H9 (cell line): ENCODE measurements around the gene DRICH1. TPM values are rescaled to one million over a fixed set of nuclear protein-coding genes. Genes with fewer than 3 reads are reported as not detected.
"Not testable (repeated sequence)": the region's sequence is repeated elsewhere in the genome, so short reads cannot be mapped to it uniquely, and the experiment has no call there.

Source experiments
- DNase-seq: peaks from one replicate; pipeline ENCODE4 v3.0.0-alpha.2; 2017
- H2AFZ ChIP-seq: one replicate; pipeline ENCODE4 v1.6.1; 2013; ENCODE audit warnings: mild to moderate bottlenecking, low read length, control low read depth, moderate library complexity
- H2AK5ac ChIP-seq: 2 replicates; pipeline ENCODE4 v1.6.1; 2013; ENCODE audit warnings: low read length, control low read depth, mixed read lengths; ENCODE audit not compliant: insufficient read length
- H2BK120ac ChIP-seq: one replicate; pipeline ENCODE4 v1.6.1; 2013; ENCODE audit warnings: low read depth, mild to moderate bottlenecking, low read length, control low read depth, inconsistent platforms; ENCODE audit not compliant: poor library complexity, severe bottlenecking
- H2BK12ac ChIP-seq: 2 replicates; pipeline ENCODE4 v1.6.1; 2013; ENCODE audit warnings: low read length, control low read depth, mixed read lengths, low read depth; ENCODE audit not compliant: insufficient read length
- H2BK15ac ChIP-seq: 2 replicates; pipeline ENCODE4 v1.6.1; 2013; ENCODE audit warnings: low read depth, low read length, control low read depth
- H2BK20ac ChIP-seq: one replicate; pipeline ENCODE4 v1.6.1; 2013; ENCODE audit warnings: low read depth, mild to moderate bottlenecking, low read length, control low read depth, inconsistent platforms; ENCODE audit not compliant: poor library complexity, severe bottlenecking
- H2BK5ac ChIP-seq: 2 replicates; pipeline ENCODE4 v1.6.1; 2013; ENCODE audit warnings: low read length, control low read depth, mixed read lengths; ENCODE audit not compliant: insufficient read length
- H3K14ac ChIP-seq: 2 replicates; pipeline ENCODE4 v1.6.1; 2013; ENCODE audit warnings: low read length, control low read depth; ENCODE audit not compliant: insufficient read depth
- H3K18ac ChIP-seq: 2 replicates; pipeline ENCODE4 v1.6.1; 2013; ENCODE audit warnings: low read depth, mild to moderate bottlenecking, mixed read lengths, low read length, control low read depth; ENCODE audit not compliant: insufficient read length
- H3K23ac ChIP-seq: 2 replicates; pipeline ENCODE4 v1.6.1; 2013; ENCODE audit warnings: low read length, control low read depth, mixed read lengths, low read depth; ENCODE audit not compliant: insufficient read length
- H3K23me2 ChIP-seq: 2 replicates; pipeline ENCODE4 v1.6.1; 2013; ENCODE audit warnings: low read depth, mild to moderate bottlenecking, mixed read lengths, low read length, control low read depth; ENCODE audit not compliant: insufficient read length, poor library complexity, severe bottlenecking
- H3K27ac ChIP-seq: 2 replicates; pipeline ENCODE4 v1.5.1; 2013; ENCODE audit warnings: low read length, control low read depth, mixed read lengths, low read depth; ENCODE audit not compliant: insufficient read length
- H3K27me3 ChIP-seq: 2 replicates; pipeline ENCODE4 v1.6.1; 2013; ENCODE audit warnings: low read length, control low read depth, inconsistent platforms; ENCODE audit not compliant: insufficient read depth
- H3K4ac ChIP-seq: 2 replicates; pipeline ENCODE4 v1.6.1; 2013; ENCODE audit warnings: low read depth, mild to moderate bottlenecking, control low read depth, inconsistent platforms, low read length, moderate library complexity
- H3K4me1 ChIP-seq: 2 replicates; pipeline ENCODE4 v1.6.1; 2013; ENCODE audit warnings: low read length, control low read depth, inconsistent platforms; ENCODE audit not compliant: insufficient read depth
- H3K4me2 ChIP-seq: 2 replicates; pipeline ENCODE4 v1.6.1; 2013; ENCODE audit warnings: low read length, control low read depth, mixed read lengths; ENCODE audit not compliant: insufficient read length, insufficient read depth
- H3K56ac ChIP-seq: 2 replicates; pipeline ENCODE4 v1.6.1; 2013; ENCODE audit warnings: low read depth, mild to moderate bottlenecking, mixed read lengths, low read length, control low read depth; ENCODE audit not compliant: insufficient read length
- H3K79me1 ChIP-seq: 2 replicates; pipeline ENCODE4 v1.6.1; 2013; ENCODE audit warnings: low read depth, mild to moderate bottlenecking, moderate library complexity, low read length, control low read depth, inconsistent platforms; ENCODE audit not compliant: insufficient read depth, poor library complexity, severe bottlenecking
- H3K79me2 ChIP-seq: 2 replicates; pipeline ENCODE4 v1.6.1; 2013; ENCODE audit warnings: low read length, control low read depth, inconsistent platforms; ENCODE audit not compliant: insufficient read depth
- H3K9ac ChIP-seq: 2 replicates; pipeline ENCODE4 v1.6.1; 2013; ENCODE audit warnings: low read length, control low read depth, mixed read lengths; ENCODE audit not compliant: insufficient read length; ENCODE audit errors: extremely low read depth
- H3K9me3 ChIP-seq: one replicate; pipeline ENCODE4 v1.6.1; 2013; ENCODE audit warnings: low read depth, low read length, inconsistent platforms; ENCODE audit not compliant: control insufficient read depth
- H3T11ph ChIP-seq: one replicate; pipeline ENCODE4 v1.6.1; 2013; ENCODE audit warnings: mild to moderate bottlenecking, low read length, control low read depth, inconsistent platforms
- H4K20me1 ChIP-seq: one replicate; pipeline ENCODE4 v1.6.1; 2013; ENCODE audit not compliant: control insufficient read depth, insufficient read length, insufficient read depth
- H4K5ac ChIP-seq: 2 replicates; pipeline ENCODE4 v1.6.1; 2013; ENCODE audit warnings: low read depth, mild to moderate bottlenecking, mixed read lengths, low read length, control low read depth; ENCODE audit not compliant: insufficient read length
- H4K8ac ChIP-seq: replicated peaks from 2 replicates; pipeline ENCODE4 v1.6.1; 2013; ENCODE audit warnings: low read length, control low read depth, mixed read lengths, low read depth; ENCODE audit not compliant: insufficient read length
- H4K91ac ChIP-seq: 2 replicates; pipeline ENCODE4 v1.6.1; 2013; ENCODE audit warnings: low read depth, mild to moderate bottlenecking, moderate library complexity, mixed read lengths, low read length, control low read depth; ENCODE audit not compliant: insufficient read length
- H3K27ac Mint-ChIP-seq, 3 experiments: 2 replicates in 2 of 3; 3 replicates in 1 of 3; pipeline ENCODE4 v1.8.0; 2020 to 2021; ENCODE audit warnings: mixed read lengths in 3 of 3, mild to moderate bottlenecking in 1 of 3, moderate library complexity in 1 of 3
- H3K27me3 Mint-ChIP-seq: 2 replicates; pipeline ENCODE4 v1.8.0; 2021; ENCODE audit warnings: low read depth, mild to moderate bottlenecking, moderate library complexity, mixed read lengths
- H3K36me3 Mint-ChIP-seq, 3 experiments: 2 replicates in 2 of 3; 3 replicates in 1 of 3; pipeline ENCODE4 v1.8.0; 2020 to 2021; ENCODE audit warnings: low read depth in 3 of 3, mixed read lengths in 3 of 3; ENCODE audit not compliant: insufficient read depth in 1 of 3
- H3K4me1 Mint-ChIP-seq, 2 experiments: 2 replicates each; pipeline ENCODE4 v1.8.0; 2020; ENCODE audit warnings: mixed read lengths in 2 of 2
- H3K4me3 Mint-ChIP-seq, 2 experiments: 2 replicates in 1 of 2; 3 replicates in 1 of 2; pipeline ENCODE4 v1.8.0; 2020 to 2021; ENCODE audit warnings: mild to moderate bottlenecking in 2 of 2, mixed read lengths in 2 of 2, moderate library complexity in 1 of 2
- H3K9me3 Mint-ChIP-seq, 2 experiments: 2 replicates in 1 of 2; 3 replicates in 1 of 2; pipeline ENCODE4 v1.8.0; 2020; ENCODE audit warnings: mild to moderate bottlenecking in 2 of 2, mixed read lengths in 2 of 2, moderate library complexity in 1 of 2
- CTCF ChIP-seq: fragments of 200-600 bp; sonication (generic); conservative IDR thresholded peaks from 3 replicates; pipeline ENCODE4 v1.8.0; 2021; ENCODE audit warnings: antibody characterized with exemption, mild to moderate bottlenecking
- WGBS: extraction: QIAGEN DNeasy Blood & Tissue Kit; methylation state at CpG from one replicate; pipeline ENCODE4 v1.1.7; 2013; ENCODE audit warnings: missing lambda C conversion rate, low lambda C conversion rate, mixed read lengths; ENCODE audit not compliant: insufficient read length; ENCODE audit errors: extremely low coverage; 5-methylcytosine and 5-hydroxymethylcytosine counted together
- total RNA-seq: library from RNA; stranded (reverse); gene quantifications from 2 replicates; pipeline ENCODE4 v1.2.1, GENCODE V29; 2021

The DRICH1 gene
- total RNA-seq, 1 experiment from 2014 or later: not detected

DNA sequence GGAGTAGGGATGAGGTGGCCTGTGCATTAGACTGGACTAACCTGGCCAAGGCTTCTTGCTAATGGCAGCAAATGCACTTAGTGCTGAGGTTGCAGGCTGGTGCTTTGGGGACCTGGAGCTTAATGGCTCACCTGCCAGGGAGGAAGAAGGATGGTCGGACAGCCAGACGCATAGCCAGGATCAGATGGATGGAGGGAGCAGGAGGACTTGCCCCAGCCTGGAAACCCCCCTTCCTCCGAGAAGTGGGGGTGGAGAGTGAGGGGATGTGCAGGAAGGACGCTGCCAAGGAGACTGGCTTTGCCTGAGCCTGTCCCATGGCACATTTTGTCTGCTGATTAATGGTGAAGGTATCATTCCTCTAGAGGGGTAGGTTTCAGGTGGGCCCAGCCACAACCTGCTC lies 69.9 kb downstream of the DRICH1 start:
- Histone ChIP-seq H3K79me1 (no peaks in the 10 kb centered on the region), H4K91ac (no peak overlapping the region), H3K79me2 (no peaks in the 10 kb centered on the region), H3K18ac (no peak overlapping the region), H3K27me3 (peaks cover 6% of the 10 kb centered on the region; the same call in 1 of the 2 replicates), H2BK20ac (no peak overlapping the region), H3K4me2 (no peak overlapping the region), H2AFZ (no peak overlapping the region), H3K56ac (no peak overlapping the region), H3K9me3 (no peaks in the 10 kb centered on the region), H3T11ph (no peak overlapping the region), H3K27ac (no peak overlapping the region), H2BK5ac (no peak overlapping the region), H2BK12ac (no peak overlapping the region), H3K4ac (no peak overlapping the region), H4K5ac (no peak overlapping the region), H2AK5ac (no peak overlapping the region), H3K23me2 (peaks cover 10% of the 10 kb centered on the region), H3K14ac (no peak overlapping the region), H4K8ac (no peak overlapping the region), H3K9ac (no peak overlapping the region), H2BK15ac (no peak overlapping the region), H3K23ac (no peak overlapping the region), H4K20me1 (no peaks in the 10 kb centered on the region), H3K4me1 (no peaks in the 10 kb centered on the region; the same call in 1 of the 2 replicates), H2BK120ac (no peak overlapping the region)
- no peak overlapping the region; a peak in 1 of 7 replicates for H3K27ac Mint-ChIP-seq
- peaks cover 10% of the 10 kb centered on the region in 2 experiments for H3K4me1 Mint-ChIP-seq
- no peaks in the 10 kb centered on the region for H3K36me3 Mint-ChIP-seq
- H3K4me3 Mint-ChIP-seq: no peak overlapping the region
- DNase-seq: peak; percentile 11
- no peak for TF ChIP-seq CTCF
- H3K9me3 Mint-ChIP-seq: no peaks in the 10 kb centered on the region
- WGBS: no CpG with 5 or more reads among the region's 4 CpGs
- peaks cover 82% of the 10 kb centered on the region for H3K27me3 Mint-ChIP-seq

DNA sequence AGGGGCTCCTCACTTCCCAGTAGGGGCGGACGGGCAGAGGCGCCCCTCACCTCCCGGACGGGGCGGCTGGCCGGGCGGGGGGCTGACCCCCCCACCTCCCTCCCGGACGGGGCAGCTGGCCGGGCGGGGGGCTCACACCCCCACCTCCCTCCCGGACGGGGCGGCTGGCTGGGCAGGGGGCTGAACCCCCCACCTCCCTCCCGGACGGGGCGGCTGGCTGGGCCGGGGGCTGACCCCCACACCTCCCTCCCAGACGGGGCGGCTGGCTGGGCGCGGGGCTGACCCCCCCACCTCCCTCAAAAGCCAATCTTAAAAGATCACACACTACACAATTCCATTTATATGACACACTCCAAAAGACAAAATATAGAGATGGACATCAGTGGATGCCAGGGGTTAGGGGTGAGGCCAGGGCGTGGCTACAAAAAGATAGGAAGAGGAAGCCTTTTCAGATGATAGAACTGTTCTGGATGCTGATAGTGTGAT lies 71.1 kb downstream of the DRICH1 start:
- H4K20me1 ChIP-seq, H2BK15ac ChIP-seq, H3K79me2 ChIP-seq, H3K9ac ChIP-seq, H2BK12ac ChIP-seq, H3K18ac ChIP-seq, H2BK20ac ChIP-seq, H3K27ac ChIP-seq, H2BK120ac ChIP-seq, H3K4me3 Mint-ChIP-seq, H2AK5ac ChIP-seq, H3K4me2 ChIP-seq, H3K36me3 Mint-ChIP-seq, H2BK5ac ChIP-seq, H3K23ac ChIP-seq, H3K14ac ChIP-seq, H3K9me3 ChIP-seq, H3K27ac Mint-ChIP-seq, H4K8ac ChIP-seq, H3K4me1 Mint-ChIP-seq, H2AFZ ChIP-seq, H3K79me1 ChIP-seq, DNase-seq, H3K56ac ChIP-seq, H3K23me2 ChIP-seq, H4K5ac ChIP-seq, H3K9me3 Mint-ChIP-seq, H3K27me3 ChIP-seq, H4K91ac ChIP-seq, H3T11ph ChIP-seq, H3K4ac ChIP-seq, H3K4me1 ChIP-seq: not testable (repeated sequence)
- no CpG with 5 or more reads among the region's 24 CpGs for WGBS
- peaks cover 80% of the 10 kb centered on the region for H3K27me3 Mint-ChIP-seq
